NCI-H1436 treated with DMSO at 0.1 percent for 48 hours (cell line): Measurements from ENCODE around the gene C1orf35.

Source experiments
- DNase-seq: peaks from one replicate; lab custom pipeline; 2025; lab: John Stamatoyannopoulos, UW

C1orf35 gene

GRCh38 chr1:228094432-228095016, 8.6 kb downstream of the C1orf35 start:
- no peak for DNase-seq

- DNase-seq, result no peak
Observed at GRCh38 chr1:228093050-228093906, 9.8 kb downstream of the C1orf35 start.

- DNase-seq, result no peak
Observed at GRCh38 chr1:228092342-228093049, 10.6 kb downstream of the C1orf35 start.

GRCh38 chr1:228091084-228091483, 12.0 kb downstream of the C1orf35 start:
- DNase-seq, result no peak

- no peak for DNase-seq
Observed at GRCh38 chr1:228090613-228091081, 12.5 kb downstream of the C1orf35 start.

- DNase-seq, result no peak
Observed at GRCh38 chr1:228089519-228090380, 13.4 kb downstream of the C1orf35 start.

- DNase-seq, result no peak
Observed at GRCh38 chr1:228088586-228089498, 14.3 kb downstream of the C1orf35 start.

- no peak for DNase-seq
Observed at GRCh38 chr1:228087771-228088251, 15.3 kb downstream of the C1orf35 start.

GRCh38 chr1:228085287-228085951, 17.7 kb downstream of the C1orf35 start:
- no peak for DNase-seq

- no peak for DNase-seq
Observed at GRCh38 chr1:228084797-228085196, 18.3 kb downstream of the C1orf35 start.

- DNase-seq, result no peak
Observed at GRCh38 chr1:228084325-228084724, 18.8 kb downstream of the C1orf35 start.

GRCh38 chr1:228083871-228084278, 19.2 kb downstream of the C1orf35 start:
- no peak for DNase-seq

GRCh38 chr1:228082918-228083870, 19.9 kb downstream of the C1orf35 start:
- DNase-seq, result no peak

- peak; percentile 83 for DNase-seq
Observed at GRCh38 chr1:228082214-228082917, 20.8 kb downstream of the C1orf35 start, which contains the start of gene ARF1. TSS of gene ARF1 (plus strand) at chr1:228082708. CDS start at chr1:228097115, 14,407 bp downstream.

- no peak for DNase-seq
Observed at GRCh38 chr1:228081578-228082213, 21.4 kb downstream of the C1orf35 start.

GRCh38 chr1:228081144-228081543, 22.0 kb downstream of the C1orf35 start:
- no peak for DNase-seq

GRCh38 chr1:228079601-228080263, 23.4 kb downstream of the C1orf35 start:
- no peak for DNase-seq
